Measurements from ENCODE around the gene UNG.

UNG gene

GRCh38 chr12:109084425-109084824 is 13.0 kb upstream of the UNG start:
- in situ Hi-C loops (cut with HindIII; ENCODE audit: low pct_ligation_motif_present, low pct_unique_long_range_greater_than_20kb, low sequenced_read_pairs): no loop called here
- no peak for DNase-seq

GRCh38 chr12:109085590-109085989 is 11.8 kb upstream of the UNG start:
- DNase-seq: no peak
- in situ Hi-C loops (cut with HindIII; ENCODE audit: low pct_ligation_motif_present, low pct_unique_long_range_greater_than_20kb, low sequenced_read_pairs): no loop called here

- in situ Hi-C loops (cut with HindIII; ENCODE audit: low pct_ligation_motif_present, low pct_unique_long_range_greater_than_20kb, low sequenced_read_pairs): no loop called here
Observed at GRCh38 chr12:109087250-109087649, 10.1 kb upstream of the UNG start.

GRCh38 chr12:109088818-109089217 is 8.6 kb upstream of the UNG start:
- DNase-seq: no peak
- in situ Hi-C loops (cut with HindIII; ENCODE audit: low pct_ligation_motif_present, low pct_unique_long_range_greater_than_20kb, low sequenced_read_pairs): no loop called here

More at GRCh38 chr12:109087250-109087649, 10.1 kb upstream of the UNG start:
- no peak for DNase-seq

GRCh38 chr12:109089683-109090082 is 7.7 kb upstream of the UNG start:
- no peak for DNase-seq
- in situ Hi-C loops (cut with HindIII; ENCODE audit: low pct_ligation_motif_present, low pct_unique_long_range_greater_than_20kb, low sequenced_read_pairs): no loop called here

GRCh38 chr12:109092497-109093021 is 4.8 kb upstream of the UNG start:
- in situ Hi-C loops (cut with HindIII; ENCODE audit: low pct_ligation_motif_present, low pct_unique_long_range_greater_than_20kb, low sequenced_read_pairs): no loop called here
- no peak for DNase-seq

GRCh38 chr12:109093022-109093918 is 4.1 kb upstream of the UNG start, which contains the start of gene ALKBH2:
TSS of gene ALKBH2 (minus strand) at chr12:109093472. CDS start at chr12:109092786, 686 bp downstream.
- in situ Hi-C loops (cut with HindIII; ENCODE audit: low pct_ligation_motif_present, low pct_unique_long_range_greater_than_20kb, low sequenced_read_pairs): no loop called here
- peak; percentile 96 for DNase-seq

- DNase-seq: no peak
- in situ Hi-C loops (cut with HindIII; ENCODE audit: low pct_ligation_motif_present, low pct_unique_long_range_greater_than_20kb, low sequenced_read_pairs): no loop called here
Observed at GRCh38 chr12:109097140-109097434, 310 bp upstream of the UNG start.

GRCh38 chr12:109098183-109098604 is 797 bp downstream of the UNG start:
- in situ Hi-C loops (cut with HindIII; ENCODE audit: low pct_ligation_motif_present, low pct_unique_long_range_greater_than_20kb, low sequenced_read_pairs): no loop called here
- peak; percentile 67 for DNase-seq

GRCh38 chr12:109098651-109099050 is 1.3 kb downstream of the UNG start:
- in situ Hi-C loops (cut with HindIII; ENCODE audit: low pct_ligation_motif_present, low pct_unique_long_range_greater_than_20kb, low sequenced_read_pairs): no loop called here
- DNase-seq: peak; percentile 23

GRCh38 chr12:109099431-109100020 is 2.1 kb downstream of the UNG start:
- in situ Hi-C loops (cut with HindIII; ENCODE audit: low pct_ligation_motif_present, low pct_unique_long_range_greater_than_20kb, low sequenced_read_pairs): no loop called here
- DNase-seq: no peak

- in situ Hi-C loops (cut with HindIII; ENCODE audit: low pct_ligation_motif_present, low pct_unique_long_range_greater_than_20kb, low sequenced_read_pairs): no loop called here
Observed at GRCh38 chr12:109100741-109101140, 3.3 kb downstream of the UNG start.

GRCh38 chr12:109102491-109102890 is 5.1 kb downstream of the UNG start:
- no peak for DNase-seq
- in situ Hi-C loops (cut with HindIII; ENCODE audit: low pct_ligation_motif_present, low pct_unique_long_range_greater_than_20kb, low sequenced_read_pairs): no loop called here

More at GRCh38 chr12:109100741-109101140, 3.3 kb downstream of the UNG start:
- no peak for DNase-seq

GRCh38 chr12:109105176-109105575 is 7.8 kb downstream of the UNG start:
- no peak for DNase-seq
- in situ Hi-C loops (cut with HindIII; ENCODE audit: low pct_ligation_motif_present, low pct_unique_long_range_greater_than_20kb, low sequenced_read_pairs): no loop called here

GRCh38 chr12:109109746-109110350 is 12.5 kb downstream of the UNG start:
- no peak for DNase-seq
- in situ Hi-C loops (cut with HindIII; ENCODE audit: low pct_ligation_motif_present, low pct_unique_long_range_greater_than_20kb, low sequenced_read_pairs): no loop called here

- peak; percentile 89 for DNase-seq
- in situ Hi-C loops (cut with HindIII; ENCODE audit: low pct_ligation_motif_present, low pct_unique_long_range_greater_than_20kb, low sequenced_read_pairs): no loop called here
Observed at GRCh38 chr12:109110988-109111495, 13.6 kb downstream of the UNG start.

GRCh38 chr12:109112720-109113465 is 15.5 kb downstream of the UNG start:
- DNase-seq: no peak
- in situ Hi-C loops (cut with HindIII; ENCODE audit: low pct_ligation_motif_present, low pct_unique_long_range_greater_than_20kb, low sequenced_read_pairs): no loop called here

GRCh38 chr12:109113661-109114321 is 16.4 kb downstream of the UNG start:
- in situ Hi-C loops (cut with HindIII; ENCODE audit: low pct_ligation_motif_present, low pct_unique_long_range_greater_than_20kb, low sequenced_read_pairs): no loop called here

More at GRCh38 chr12:109113661-109114321, 16.4 kb downstream of the UNG start:
- no peak for DNase-seq

All from ACHN (cell line).